ENCODE data around the gene LRRC49.
A peak's percentile ranks its signal among the peaks of the same experiment; 100 is the strongest.

DNA sequence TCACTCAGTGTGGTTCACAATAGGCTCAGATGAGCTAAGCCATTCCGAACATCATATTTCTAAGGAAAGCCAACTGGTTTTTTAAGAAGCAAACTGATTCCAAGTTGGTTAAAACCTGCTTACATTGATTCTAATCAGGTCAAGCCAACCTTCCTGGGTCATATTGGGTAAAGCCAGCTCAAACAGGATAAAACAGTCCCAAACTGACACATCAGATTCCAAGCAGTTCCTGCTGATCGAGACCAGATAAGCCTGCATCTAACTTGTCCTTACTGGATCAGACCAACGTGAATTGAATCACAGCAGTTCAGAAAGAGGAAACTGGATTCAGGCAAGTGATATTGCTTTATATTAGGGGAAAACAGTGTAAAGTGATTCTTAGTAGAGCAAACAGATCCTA, 204.1 kb downstream of the LRRC49 start:
- peak; percentile 70 for TF ChIP-seq GATA2 (IDR thresholded peaks at IDR 0.05; ENCODE audit: low read depth, low read length)
- peak; percentile 65; the same call in 1 of the 2 replicates for TF ChIP-seq GATA3 (IDR thresholded peaks at IDR 0.05; ENCODE audit: low read depth, low read length)

Measured in SH-SY5Y (cell line).